Measurements from ENCODE around the gene CLK2.
"Not testable (repeated sequence)": the region's sequence is repeated elsewhere in the genome, so short reads cannot be mapped to it uniquely, and the experiment has no call there.

Gene CLK2

DNA sequence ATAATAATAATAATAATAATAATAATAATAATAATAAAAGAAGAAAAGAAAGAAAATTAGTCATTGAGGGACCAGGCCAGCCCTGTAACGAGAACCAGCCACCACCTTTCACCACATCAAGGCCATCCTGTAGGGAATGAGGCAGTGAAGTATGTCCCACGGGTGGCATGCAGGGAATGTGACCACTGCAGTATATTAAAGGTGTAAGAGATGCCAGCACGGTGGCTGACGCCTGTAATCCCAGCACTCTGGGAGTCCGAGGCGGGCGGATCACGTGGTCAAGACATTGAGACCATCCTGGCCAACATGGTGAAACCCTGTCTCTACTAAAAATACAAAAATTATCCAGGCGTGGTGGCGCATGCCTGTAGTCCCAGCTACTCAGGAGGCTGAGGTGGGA lies 17.7 kb upstream of the CLK2 start:
- ATAC-seq (replicated peaks); DNase-seq; H3K36me3 Mint-ChIP-seq (ENCODE audit: insufficient read depth); H3K9me3 Mint-ChIP-seq; H3K4me1 Mint-ChIP-seq (ENCODE audit: low read depth in 2 of 2); H3K4me3 Mint-ChIP-seq: not testable (repeated sequence)
- peaks cover 15 to 42% of the 10 kb centered on the region in 2 donors for H3K27me3 Mint-ChIP-seq
- H3K27ac Mint-ChIP-seq = peak overlapping the region in 1 of 2 donors; percentile 39

DNA sequence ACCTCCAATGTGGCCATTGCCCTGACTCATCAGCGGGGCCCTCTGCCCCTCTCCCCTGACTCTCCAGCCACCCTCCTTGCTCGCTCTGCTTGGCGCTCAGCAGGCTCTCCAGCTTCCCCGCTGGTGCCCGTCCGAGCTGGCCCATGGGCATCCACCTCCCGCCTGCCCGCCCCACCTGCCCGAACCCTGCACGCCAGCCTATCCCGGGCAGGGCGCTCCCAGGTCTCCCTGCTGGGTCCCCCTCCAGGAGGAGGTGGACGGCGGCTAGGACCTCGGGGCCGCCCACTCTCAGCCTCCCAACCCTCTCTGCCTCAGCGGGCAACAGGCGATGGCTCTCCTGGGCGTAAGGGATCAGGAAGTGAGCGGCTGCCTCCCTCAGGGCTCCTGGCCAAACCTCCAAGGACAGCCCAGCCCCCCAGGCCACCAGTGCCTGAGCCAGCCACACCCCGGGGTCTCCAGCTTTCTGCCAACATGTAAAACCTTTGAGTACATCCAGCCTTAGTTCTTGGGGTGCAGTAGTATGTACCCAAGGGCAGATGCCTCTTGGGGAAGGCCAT lies 14.8 kb upstream of the CLK2 start:
- no peak for ATAC-seq (replicated peaks)
- Mint-ChIP-seq H3K9me3 (no peaks in the 10 kb centered on the region), H3K36me3 (ENCODE audit: insufficient read depth) (peaks cover 2% of the 10 kb centered on the region)

DNA sequence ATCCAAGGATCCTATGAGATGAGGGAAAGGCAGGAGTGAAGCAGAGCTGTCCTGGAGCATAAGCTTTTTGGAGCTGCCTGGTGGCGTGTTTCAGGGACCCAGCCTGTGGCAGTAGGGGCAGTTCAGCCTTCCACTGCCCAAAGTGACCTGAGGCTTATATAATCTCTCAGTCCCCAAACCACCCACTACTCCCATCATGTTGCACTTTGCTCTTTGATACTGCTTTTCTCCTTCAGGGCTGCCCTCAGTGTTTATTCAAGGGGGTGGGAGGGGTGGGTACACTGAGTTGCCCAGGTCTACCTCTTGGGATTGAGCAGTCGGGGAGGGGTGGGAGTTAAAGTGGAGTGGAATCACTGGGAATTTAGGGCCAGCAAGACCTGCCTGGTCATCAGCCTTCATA lies 13.2 kb upstream of the CLK2 start:
- peaks cover 2% of the 10 kb centered on the region for H3K36me3 Mint-ChIP-seq (ENCODE audit: insufficient read depth)
- H3K4me1 Mint-ChIP-seq (ENCODE audit: low read depth in 2 of 2) = no peaks in the 10 kb centered on the region
- no peak for DNase-seq
- H3K9me3 Mint-ChIP-seq = no peaks in the 10 kb centered on the region
- H3K27me3 Mint-ChIP-seq = peaks cover 0 to 13% of the 10 kb centered on the region in 2 donors
- ATAC-seq (replicated peaks) = no peak
- no peak overlapping the region for H3K27ac Mint-ChIP-seq
- no peak overlapping the region for H3K4me3 Mint-ChIP-seq

More for the DNA sequence above, 14.8 kb upstream of the CLK2 start:
- no peak for DNase-seq
- Mint-ChIP-seq H3K27me3 (peaks cover 0 to 18% of the 10 kb centered on the region in 2 donors), H3K27ac (no peak overlapping the region), H3K4me1 (ENCODE audit: low read depth in 2 of 2) (no peaks in the 10 kb centered on the region), H3K4me3 (no peak overlapping the region)

DNA sequence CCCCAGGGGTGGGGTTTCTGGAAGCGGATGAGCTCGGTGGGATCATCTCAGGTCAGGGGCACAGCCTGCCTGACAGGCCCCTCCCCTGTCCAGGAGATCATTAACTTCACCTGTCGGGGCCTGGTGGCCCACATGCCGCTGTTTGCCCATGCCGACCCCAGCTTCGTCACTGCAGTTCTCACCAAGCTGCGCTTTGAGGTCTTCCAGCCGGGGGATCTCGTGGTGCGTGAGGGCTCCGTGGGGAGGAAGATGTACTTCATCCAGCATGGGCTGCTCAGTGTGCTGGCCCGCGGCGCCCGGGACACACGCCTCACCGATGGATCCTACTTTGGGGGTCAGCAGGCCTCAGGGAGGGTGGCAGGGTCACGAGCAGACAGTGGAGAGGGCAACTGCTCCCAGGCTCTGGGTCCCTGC lies 12.3 kb upstream of the CLK2 start:
- Mint-ChIP-seq H3K9me3 (no peaks in the 10 kb centered on the region), H3K27ac (no peak overlapping the region), H3K36me3 (ENCODE audit: insufficient read depth) (peaks cover under 1% of the 10 kb centered on the region), H3K4me3 (no peak overlapping the region), H3K27me3 (peaks cover 0 to 9% of the 10 kb centered on the region in 2 donors), H3K4me1 (ENCODE audit: low read depth in 2 of 2) (no peaks in the 10 kb centered on the region)
- ATAC-seq (replicated peaks) = no peak
- DNase-seq = no peak

DNA sequence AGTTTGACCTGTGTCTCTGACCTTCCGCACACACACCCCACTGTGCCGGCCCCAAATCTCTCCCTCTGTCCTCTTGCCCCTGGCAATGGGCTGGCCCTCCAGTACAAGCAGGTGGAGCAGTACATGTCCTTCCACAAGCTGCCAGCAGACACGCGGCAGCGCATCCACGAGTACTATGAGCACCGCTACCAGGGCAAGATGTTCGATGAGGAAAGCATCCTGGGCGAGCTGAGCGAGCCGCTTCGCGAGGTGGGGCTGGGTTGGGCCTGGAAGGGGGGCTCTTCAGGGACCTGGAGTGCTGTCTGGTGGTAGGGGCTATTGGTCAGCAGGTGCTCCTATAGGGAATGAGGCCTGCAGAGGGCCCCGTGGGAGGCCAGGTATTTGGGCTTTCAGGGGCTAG lies 11.8 kb upstream of the CLK2 start:
- no peak overlapping the region for H3K4me3 Mint-ChIP-seq
- ATAC-seq (replicated peaks) (no peak), DNase-seq (no peak)
- H3K4me1 Mint-ChIP-seq (ENCODE audit: low read depth in 2 of 2) = no peaks in the 10 kb centered on the region
- no peaks in the 10 kb centered on the region for H3K9me3 Mint-ChIP-seq
- H3K36me3 Mint-ChIP-seq (ENCODE audit: insufficient read depth) = no peaks in the 10 kb centered on the region
- peaks cover 0 to 3% of the 10 kb centered on the region in 2 donors for H3K27me3 Mint-ChIP-seq
- no peak overlapping the region for H3K27ac Mint-ChIP-seq

DNA sequence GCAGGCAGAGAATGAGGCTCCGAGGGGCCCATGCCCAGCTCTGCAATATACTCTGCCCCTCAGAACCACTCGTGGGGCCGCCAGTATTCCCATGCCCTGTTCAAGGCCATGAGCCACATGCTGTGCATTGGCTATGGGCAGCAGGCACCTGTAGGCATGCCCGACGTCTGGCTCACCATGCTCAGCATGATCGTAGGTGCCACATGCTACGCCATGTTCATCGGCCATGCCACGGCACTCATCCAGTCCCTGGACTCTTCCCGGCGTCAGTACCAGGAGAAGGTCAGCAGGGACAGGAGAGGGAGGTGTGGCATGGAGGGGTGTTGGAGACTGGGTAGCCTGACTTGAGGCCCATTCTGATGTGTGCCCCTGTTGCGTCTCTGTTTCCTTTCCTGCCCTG lies 11.2 kb upstream of the CLK2 start:
- H3K27ac Mint-ChIP-seq = no peak overlapping the region

DNA sequence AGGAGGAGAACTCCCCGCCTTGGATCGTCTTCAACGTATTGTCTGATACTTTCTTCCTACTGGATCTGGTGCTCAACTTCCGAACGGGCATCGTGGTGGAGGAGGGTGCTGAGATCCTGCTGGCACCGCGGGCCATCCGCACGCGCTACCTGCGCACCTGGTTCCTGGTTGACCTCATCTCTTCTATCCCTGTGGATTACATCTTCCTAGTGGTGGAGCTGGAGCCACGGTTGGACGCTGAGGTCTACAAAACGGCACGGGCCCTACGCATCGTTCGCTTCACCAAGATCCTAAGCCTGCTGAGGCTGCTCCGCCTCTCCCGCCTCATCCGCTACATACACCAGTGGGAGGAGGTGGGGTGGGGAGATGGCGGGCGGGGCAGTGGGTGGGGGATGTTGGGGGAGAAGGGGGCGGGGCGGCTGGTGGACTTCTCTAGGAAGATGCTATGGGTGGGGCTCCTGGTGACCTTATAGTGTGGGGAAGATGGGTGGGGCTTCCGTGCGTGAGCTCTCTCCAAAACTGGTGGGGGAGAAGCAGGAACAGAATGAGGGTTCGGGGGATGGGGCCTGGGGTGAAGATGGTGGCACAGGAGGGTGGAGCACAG lies 9.3 kb upstream of the CLK2 start:
- H3K27me3 Mint-ChIP-seq = no peaks in the 10 kb centered on the region
- no peaks in the 10 kb centered on the region for H3K36me3 Mint-ChIP-seq (ENCODE audit: insufficient read depth)
- no peak overlapping the region for H3K4me3 Mint-ChIP-seq
- no peaks in the 10 kb centered on the region for H3K9me3 Mint-ChIP-seq
- H3K4me1 Mint-ChIP-seq (ENCODE audit: low read depth in 2 of 2) = peaks cover 0 to 3% of the 10 kb centered on the region in 2 donors
- DNase-seq = no peak
- ATAC-seq (replicated peaks) = no peak
- no peak overlapping the region for H3K27ac Mint-ChIP-seq

More for the DNA sequence above, 11.2 kb upstream of the CLK2 start:
- no peak for ATAC-seq (replicated peaks)
- Mint-ChIP-seq H3K36me3 (ENCODE audit: insufficient read depth) (no peaks in the 10 kb centered on the region), H3K4me1 (ENCODE audit: low read depth in 2 of 2) (no peaks in the 10 kb centered on the region), H3K4me3 (no peak overlapping the region), H3K9me3 (no peaks in the 10 kb centered on the region), H3K27me3 (no peaks in the 10 kb centered on the region)
- no peak for DNase-seq

DNA sequence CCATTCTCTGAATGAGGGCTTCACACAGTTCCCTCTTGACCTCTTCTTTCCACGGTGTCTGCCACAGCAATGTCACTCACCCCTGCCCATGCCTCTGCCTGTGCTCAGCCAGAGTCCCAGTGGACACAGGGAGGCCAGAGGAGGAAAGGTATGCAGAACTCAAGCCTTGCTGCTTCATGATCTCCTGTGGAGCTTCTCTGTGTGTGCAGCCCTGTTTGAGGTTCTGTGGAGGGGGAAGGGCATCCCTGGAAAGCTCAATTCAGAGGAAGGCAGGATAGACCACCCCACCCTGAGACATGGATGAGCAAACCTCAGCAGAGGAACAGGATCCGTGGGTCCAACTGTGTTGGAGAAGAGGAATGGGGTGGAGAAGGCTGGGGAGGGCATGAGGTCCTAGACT lies 6.0 kb upstream of the CLK2 start:
- no peaks in the 10 kb centered on the region for H3K36me3 Mint-ChIP-seq (ENCODE audit: insufficient read depth)
- H3K4me3 Mint-ChIP-seq = no peak overlapping the region
- no peaks in the 10 kb centered on the region for H3K27me3 Mint-ChIP-seq
- ATAC-seq (replicated peaks) (no peak), DNase-seq (no peak)
- H3K4me1 Mint-ChIP-seq (ENCODE audit: low read depth in 2 of 2) = peaks cover 10 to 12% of the 10 kb centered on the region in 2 donors
- no peak overlapping the region for H3K27ac Mint-ChIP-seq
- no peaks in the 10 kb centered on the region for H3K9me3 Mint-ChIP-seq

DNA sequence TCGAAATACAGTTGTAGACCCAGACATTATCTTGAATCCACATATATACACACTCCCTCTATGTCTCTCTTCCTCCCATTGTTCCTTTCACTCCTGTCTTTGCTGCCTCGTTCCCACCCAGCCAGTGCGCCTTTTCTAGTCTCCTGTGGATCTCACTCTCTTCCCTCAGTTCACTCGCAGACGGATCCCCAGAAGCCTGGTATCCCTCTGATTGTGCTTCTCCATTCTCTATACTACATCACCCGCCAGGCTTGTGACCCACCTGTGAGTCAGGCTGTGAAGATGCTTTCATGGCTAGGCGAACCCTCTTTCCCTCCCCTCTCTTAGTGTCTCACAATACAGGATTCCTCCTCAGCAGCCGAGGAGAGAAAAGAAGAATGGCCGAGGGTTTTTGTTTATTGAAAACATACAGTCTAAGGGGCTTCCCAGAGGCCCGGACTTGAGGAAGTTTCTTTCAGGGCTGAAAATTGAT lies 5.4 kb upstream of the CLK2 start:
- Mint-ChIP-seq H3K4me3 (peak overlapping the region; percentile 68 to 78), H3K27me3 (no peaks in the 10 kb centered on the region), H3K27ac (peak overlapping the region in 1 of 2 donors; percentile 1), H3K36me3 (ENCODE audit: insufficient read depth) (no peaks in the 10 kb centered on the region), H3K9me3 (no peaks in the 10 kb centered on the region), H3K4me1 (ENCODE audit: low read depth in 2 of 2) (peaks cover 11 to 13% of the 10 kb centered on the region in 2 donors)
- DNase-seq = no peak
- no peak for ATAC-seq (replicated peaks)

DNA sequence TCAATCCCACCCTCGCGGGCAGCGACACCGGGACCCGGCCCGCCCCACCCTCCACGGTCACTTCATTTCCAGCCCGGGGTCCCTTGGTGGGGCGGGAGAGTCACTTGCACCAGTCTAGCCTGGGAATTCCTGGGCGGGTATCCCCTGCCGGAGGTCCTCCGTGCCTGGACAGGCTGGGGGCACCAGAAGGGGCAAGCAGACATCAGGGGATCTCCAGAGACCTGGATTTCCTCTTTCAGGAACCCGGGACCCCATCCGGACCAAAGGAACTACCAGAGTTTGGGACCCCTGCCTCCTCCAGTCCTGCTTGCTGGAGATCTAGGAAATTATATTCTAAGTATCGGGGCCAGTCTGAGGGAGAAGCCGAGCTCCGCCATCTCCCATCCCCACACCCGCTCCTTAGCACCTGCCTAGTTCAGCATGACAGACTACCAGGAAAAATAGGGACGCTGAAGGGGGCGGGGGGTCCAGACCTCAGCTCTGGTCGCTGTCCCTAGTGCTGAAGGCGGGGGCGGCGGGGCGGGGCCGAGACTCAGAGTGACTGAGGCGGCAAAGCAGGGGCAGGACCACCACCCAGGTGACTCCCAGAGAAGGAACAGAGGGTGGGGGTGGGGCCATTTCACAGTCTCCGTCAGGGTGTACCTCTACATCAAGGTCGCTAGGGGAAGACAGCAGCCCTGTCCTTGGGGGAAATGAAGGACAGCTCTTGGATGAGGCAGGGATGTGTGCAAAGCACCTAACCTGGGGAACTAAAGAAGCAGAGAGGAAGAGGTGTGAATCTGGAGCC lies 4.8 kb upstream of the CLK2 start:
- DNase-seq (peak; percentile 64 to 69 (median 68)), ATAC-seq (replicated peaks) (peak; percentile 47)
- Mint-ChIP-seq H3K27ac (peak overlapping the region in 1 of 2 donors; percentile 1), H3K36me3 (ENCODE audit: insufficient read depth) (no peaks in the 10 kb centered on the region), H3K4me3 (peak overlapping the region; percentile 68 to 78), H3K27me3 (no peaks in the 10 kb centered on the region), H3K9me3 (no peaks in the 10 kb centered on the region), H3K4me1 (ENCODE audit: low read depth in 2 of 2) (peaks cover 16 to 18% of the 10 kb centered on the region in 2 donors)

DNA sequence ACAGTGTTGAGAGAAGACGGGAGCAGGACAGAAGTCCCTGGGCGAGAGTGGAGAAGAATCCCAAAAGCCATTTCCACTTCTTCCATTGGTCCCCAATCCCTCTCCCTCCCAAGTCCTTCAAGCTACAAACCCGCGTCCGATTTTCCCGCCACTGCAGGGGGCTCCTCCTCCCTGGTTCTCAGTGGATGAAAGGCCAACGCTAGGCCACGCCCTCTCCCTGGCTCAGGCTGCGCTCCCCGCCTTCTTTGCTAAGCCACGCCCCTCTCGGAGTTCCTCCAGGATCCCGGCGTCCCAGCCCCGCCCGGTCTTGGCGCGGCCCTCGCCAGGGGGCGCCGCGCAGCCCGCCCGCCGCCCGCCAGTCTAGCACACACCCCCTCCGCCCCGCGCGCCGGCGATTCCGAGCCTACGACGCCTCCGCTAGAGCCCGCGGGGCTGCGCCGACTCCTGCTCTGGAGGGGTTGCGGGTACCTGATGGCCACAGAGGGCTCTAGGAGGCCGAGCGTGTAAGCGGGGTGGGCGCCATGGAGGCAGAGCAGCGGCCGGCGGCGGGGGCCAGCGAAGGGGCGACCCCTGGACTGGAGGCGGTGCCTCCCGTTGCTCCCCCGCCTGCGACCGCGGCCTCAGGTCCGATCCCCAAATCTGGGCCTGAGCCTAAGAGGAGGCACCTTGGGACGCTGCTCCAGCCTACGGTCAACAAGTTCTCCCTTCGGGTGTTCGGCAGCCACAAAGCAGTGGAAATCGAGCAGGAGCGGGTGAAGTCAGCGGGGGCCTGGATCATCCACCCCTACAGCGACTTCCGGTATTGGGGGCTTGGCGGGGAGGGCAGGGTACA lies 4.0 kb upstream of the CLK2 start, which contains the start of gene HCN3:
Gene HCN3 (plus strand): TSS at position 394 of the 832 bp plus-strand sequence. CDS start 128 bp downstream, at position 522.
- H3K4me3 Mint-ChIP-seq = peak within 1 kb of the TSS; percentile 68 to 78
- H3K4me1 Mint-ChIP-seq (ENCODE audit: low read depth in 2 of 2) = peaks cover 22 to 24% of the 10 kb centered on the region in 2 donors
- peaks cover 3% of the 10 kb centered on the region for H3K36me3 Mint-ChIP-seq (ENCODE audit: insufficient read depth)
- H3K9me3 Mint-ChIP-seq = no peaks in the 10 kb centered on the region
- ATAC-seq (replicated peaks) (peak; percentile 52), DNase-seq (peak; percentile 77 to 81 (median 81))
- no peaks in the 10 kb centered on the region for H3K27me3 Mint-ChIP-seq
- H3K27ac Mint-ChIP-seq = peak within 1 kb of the TSS; percentile 1 to 19

DNA sequence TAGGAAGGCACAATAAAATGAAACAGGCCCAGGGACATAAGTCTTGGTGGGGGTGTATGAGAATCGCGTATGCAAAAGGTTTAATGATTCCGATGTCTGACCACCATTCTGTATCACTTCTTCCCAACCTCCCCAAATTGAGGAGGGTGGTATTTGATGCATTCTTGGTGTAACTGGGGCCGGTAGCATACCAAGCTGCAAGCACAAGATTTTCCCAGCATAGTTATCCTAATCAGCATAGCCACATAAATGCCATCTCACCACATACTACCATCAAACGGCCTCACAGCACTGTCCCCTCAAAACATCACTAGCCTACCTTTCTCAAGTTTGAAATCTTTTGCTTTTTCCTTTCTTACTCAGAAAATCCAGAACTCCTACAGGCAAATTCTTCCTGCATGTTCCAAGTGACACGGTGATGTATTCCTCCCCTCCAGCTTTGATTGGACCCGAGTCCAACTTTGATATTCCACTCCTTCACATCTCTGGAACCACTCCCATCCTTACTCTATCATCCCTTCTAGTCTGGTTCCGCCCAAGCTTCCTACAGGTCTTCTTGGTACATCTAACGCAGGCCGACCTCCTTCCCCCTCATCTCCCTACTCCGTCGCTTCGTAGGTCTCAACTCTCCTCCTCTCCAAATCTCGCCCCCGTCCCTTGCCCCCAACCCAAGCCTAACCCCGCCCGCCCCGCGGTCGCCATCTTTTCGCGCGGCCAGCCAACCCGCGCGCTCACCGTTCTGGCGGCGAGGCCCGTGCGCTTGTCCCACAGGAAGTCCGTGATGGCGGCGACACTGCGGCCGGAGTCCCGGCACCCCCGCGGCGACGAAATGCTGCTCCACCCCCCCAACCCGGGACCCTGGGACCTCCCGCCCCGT lies 600 bp downstream of the CLK2 start:
- no peaks in the 10 kb centered on the region for H3K9me3 Mint-ChIP-seq
- peak overlapping the region; percentile 87 to 96 for H3K27ac Mint-ChIP-seq
- peak; percentile 26 for ATAC-seq (replicated peaks)
- peak overlapping the region; percentile 79 to 83 for H3K4me3 Mint-ChIP-seq
- no peaks in the 10 kb centered on the region for H3K27me3 Mint-ChIP-seq
- peaks cover 45% of the 10 kb centered on the region for H3K36me3 Mint-ChIP-seq (ENCODE audit: insufficient read depth)
- no peak for DNase-seq
- H3K4me1 Mint-ChIP-seq (ENCODE audit: low read depth in 2 of 2) = peaks cover 27 to 33% of the 10 kb centered on the region in 2 donors
